ENCODE measurements around the gene FAM53C.
"Not testable (repeated sequence)": the region's sequence is repeated elsewhere in the genome, so short reads cannot be mapped to it uniquely, and the experiment has no call there.

FAM53C gene

DNA sequence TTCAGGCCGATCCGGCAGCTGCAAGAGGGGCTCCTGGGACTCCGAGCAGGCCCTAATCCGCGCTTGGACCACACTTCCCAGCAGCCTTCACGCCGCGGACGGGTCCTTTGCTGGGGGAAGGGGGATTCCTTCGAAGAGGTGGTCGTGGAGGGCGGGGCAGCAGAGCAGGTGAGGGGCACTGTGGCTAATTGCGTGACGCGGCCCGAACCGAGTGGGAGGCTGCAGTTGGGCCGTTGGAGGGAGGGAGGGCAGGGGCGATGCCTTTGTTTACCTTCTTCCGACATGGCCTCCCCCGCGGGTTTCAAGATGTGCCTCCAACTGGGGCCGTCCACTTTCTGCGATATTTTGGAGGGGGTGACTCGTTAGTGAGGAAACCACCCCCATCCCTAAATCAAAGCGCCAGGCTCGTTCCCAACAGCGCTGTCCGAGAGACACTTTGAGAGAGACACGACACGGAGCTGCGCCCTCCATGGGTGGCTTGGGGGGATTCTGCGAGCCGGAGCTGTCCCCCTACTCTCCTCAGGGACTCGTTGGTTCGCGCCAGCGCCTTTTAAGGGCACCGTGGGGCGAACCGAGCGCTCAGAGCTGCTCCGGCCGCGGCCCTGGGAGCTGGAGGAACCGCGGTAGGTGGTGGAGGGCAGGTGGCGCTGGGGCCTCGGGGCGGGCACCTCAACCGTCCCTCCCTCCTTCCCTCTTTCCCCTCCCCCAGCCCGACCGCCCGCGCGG is at the start of gene FAM53C:
TSS of gene FAM53C (plus strand) at position 582 of the 726 bp plus-strand sequence. CDS start 3,070 bp downstream, outside the sequence.
- Histone ChIP-seq H3K36me3 (ENCODE audit: control insufficient read depth, insufficient read depth, low read length) (peaks cover 26% of the 10 kb centered on the region), H3K4me1 (ENCODE audit: control insufficient read depth, insufficient read depth, low read length) (peaks cover 15% of the 10 kb centered on the region; the same call in 1 of the 2 replicates), H3K9me3 (ENCODE audit: control insufficient read depth, insufficient read depth, low read depth, low read length) (no peaks in the 10 kb centered on the region), H3K4me3 (ENCODE audit: low read depth, low read length) (peak within 1 kb of the TSS; percentile 73), H3K27me3 (ENCODE audit: control insufficient read depth, insufficient read depth, low read length) (no peaks in the 10 kb centered on the region), H3K9ac (ENCODE audit: low read length) (peak within 1 kb of the TSS; percentile 99), H3K27ac (ENCODE audit: low read depth, low read length) (peak within 1 kb of the TSS; percentile 100)

- H3K27me3 ChIP-seq (ENCODE audit: control insufficient read depth, insufficient read depth, low read length), result no peaks in the 10 kb centered on the region
- H3K27ac ChIP-seq (ENCODE audit: low read depth, low read length), result no peak overlapping the region
- H3K9ac ChIP-seq (ENCODE audit: low read length), result no peak overlapping the region
- no peaks in the 10 kb centered on the region for H3K4me1 ChIP-seq (ENCODE audit: control insufficient read depth, insufficient read depth, low read length)
- no peaks in the 10 kb centered on the region for H3K9me3 ChIP-seq (ENCODE audit: control insufficient read depth, insufficient read depth, low read depth, low read length)
- peaks cover 42% of the 10 kb centered on the region for H3K36me3 ChIP-seq (ENCODE audit: control insufficient read depth, insufficient read depth, low read length)
- no peak overlapping the region for H3K4me3 ChIP-seq (ENCODE audit: low read depth, low read length)
Observed at GRCh38 chr5:138289296-138289695, 48.8 kb upstream of the FAM53C start.

- Histone ChIP-seq H3K4me1 (ENCODE audit: control insufficient read depth, insufficient read depth, low read length) (no peaks in the 10 kb centered on the region), H3K27ac (ENCODE audit: low read depth, low read length) (no peak overlapping the region), H3K4me3 (ENCODE audit: low read depth, low read length) (no peak overlapping the region), H3K9me3 (ENCODE audit: control insufficient read depth, insufficient read depth, low read depth, low read length) (no peaks in the 10 kb centered on the region), H3K9ac (ENCODE audit: low read length) (no peak overlapping the region), H3K36me3 (ENCODE audit: control insufficient read depth, insufficient read depth, low read length) (peaks cover 14% of the 10 kb centered on the region; the same call in 1 of the 2 replicates), H3K27me3 (ENCODE audit: control insufficient read depth, insufficient read depth, low read length) (no peaks in the 10 kb centered on the region)
Observed at GRCh38 chr5:138303372-138303771, 34.7 kb upstream of the FAM53C start.

GRCh38 chr5:138305797-138306196 is 32.3 kb upstream of the FAM53C start:
- H3K27ac ChIP-seq (ENCODE audit: low read depth, low read length), result no peak overlapping the region
- no peaks in the 10 kb centered on the region for H3K27me3 ChIP-seq (ENCODE audit: control insufficient read depth, insufficient read depth, low read length)
- H3K4me3 ChIP-seq (ENCODE audit: low read depth, low read length), result no peak overlapping the region
- H3K9me3 ChIP-seq (ENCODE audit: control insufficient read depth, insufficient read depth, low read depth, low read length), result no peaks in the 10 kb centered on the region
- H3K9ac ChIP-seq (ENCODE audit: low read length), result no peak overlapping the region
- no peaks in the 10 kb centered on the region for H3K4me1 ChIP-seq (ENCODE audit: control insufficient read depth, insufficient read depth, low read length)
- peaks cover 9% of the 10 kb centered on the region; the same call in 1 of the 2 replicates for H3K36me3 ChIP-seq (ENCODE audit: control insufficient read depth, insufficient read depth, low read length)

- no peak overlapping the region for H3K27ac ChIP-seq (ENCODE audit: low read depth, low read length)
- peaks cover 44% of the 10 kb centered on the region for H3K36me3 ChIP-seq (ENCODE audit: control insufficient read depth, insufficient read depth, low read length)
- H3K4me3 ChIP-seq (ENCODE audit: low read depth, low read length), result no peak overlapping the region
- H3K9ac ChIP-seq (ENCODE audit: low read length), result no peak overlapping the region
- no peaks in the 10 kb centered on the region for H3K9me3 ChIP-seq (ENCODE audit: control insufficient read depth, insufficient read depth, low read depth, low read length)
- no peaks in the 10 kb centered on the region for H3K27me3 ChIP-seq (ENCODE audit: control insufficient read depth, insufficient read depth, low read length)
- H3K4me1 ChIP-seq (ENCODE audit: control insufficient read depth, insufficient read depth, low read length), result no peaks in the 10 kb centered on the region
Observed at GRCh38 chr5:138315751-138316278, 22.3 kb upstream of the FAM53C start.

GRCh38 chr5:138316355-138316754 is 21.7 kb upstream of the FAM53C start:
- no peaks in the 10 kb centered on the region for H3K9me3 ChIP-seq (ENCODE audit: control insufficient read depth, insufficient read depth, low read depth, low read length)
- H3K4me1 ChIP-seq (ENCODE audit: control insufficient read depth, insufficient read depth, low read length), result no peaks in the 10 kb centered on the region
- no peak overlapping the region for H3K27ac ChIP-seq (ENCODE audit: low read depth, low read length)
- no peak overlapping the region for H3K4me3 ChIP-seq (ENCODE audit: low read depth, low read length)
- no peak overlapping the region for H3K9ac ChIP-seq (ENCODE audit: low read length)
- no peaks in the 10 kb centered on the region for H3K27me3 ChIP-seq (ENCODE audit: control insufficient read depth, insufficient read depth, low read length)
- H3K36me3 ChIP-seq (ENCODE audit: control insufficient read depth, insufficient read depth, low read length), result peaks cover 44% of the 10 kb centered on the region

DNA sequence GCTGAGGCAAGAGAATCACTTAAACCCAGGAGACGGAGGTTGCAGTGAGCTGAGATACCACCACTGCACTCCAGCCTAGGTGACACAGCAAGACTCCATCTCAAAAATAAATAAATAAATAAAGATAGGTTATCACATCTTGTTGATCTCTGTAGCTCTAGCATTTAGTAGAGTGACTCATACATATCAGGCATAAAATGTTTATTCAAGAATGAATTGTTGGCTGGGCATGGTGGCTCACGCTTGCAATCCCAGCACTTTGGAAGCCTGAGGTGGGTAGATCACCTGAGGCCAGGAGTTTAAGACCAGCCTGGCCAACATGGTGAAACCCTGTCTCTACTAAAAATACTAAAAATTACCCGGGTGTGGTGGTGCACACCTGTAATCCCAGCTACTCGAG is 19.9 kb upstream of the FAM53C start:
- not testable (repeated sequence) for H3K27me3 ChIP-seq (ENCODE audit: control insufficient read depth, insufficient read depth, low read length); H3K27ac ChIP-seq (ENCODE audit: low read depth, low read length); H3K9me3 ChIP-seq (ENCODE audit: control insufficient read depth, insufficient read depth, low read depth, low read length); H3K9ac ChIP-seq (ENCODE audit: low read length); H3K4me1 ChIP-seq (ENCODE audit: control insufficient read depth, insufficient read depth, low read length); H3K4me3 ChIP-seq (ENCODE audit: low read depth, low read length)
- peaks cover 41% of the 10 kb centered on the region for H3K36me3 ChIP-seq (ENCODE audit: control insufficient read depth, insufficient read depth, low read length)

GRCh38 chr5:138330813-138331448 is 7.1 kb upstream of the FAM53C start:
- Histone ChIP-seq H3K4me3 (ENCODE audit: low read depth, low read length) (peak overlapping the region; percentile 72), H3K9me3 (ENCODE audit: control insufficient read depth, insufficient read depth, low read depth, low read length) (no peaks in the 10 kb centered on the region), H3K27ac (ENCODE audit: low read depth, low read length) (peak overlapping the region; percentile 47; the same call in 1 of the 2 replicates), H3K9ac (ENCODE audit: low read length) (peak overlapping the region; percentile 81), H3K36me3 (ENCODE audit: control insufficient read depth, insufficient read depth, low read length) (peaks cover 13% of the 10 kb centered on the region), H3K4me1 (ENCODE audit: control insufficient read depth, insufficient read depth, low read length) (no peaks in the 10 kb centered on the region), H3K27me3 (ENCODE audit: control insufficient read depth, insufficient read depth, low read length) (no peaks in the 10 kb centered on the region)

GRCh38 chr5:138331449-138332368 is 6.4 kb upstream of the FAM53C start, which contains the start of gene CDC25C:
Gene CDC25C (minus strand): TSS chr5:138331804. CDS start chr5:138331180, 624 bp downstream.
- H3K9ac ChIP-seq (ENCODE audit: low read length), result peak within 1 kb of the TSS; percentile 81
- peak within 1 kb of the TSS; percentile 72 for H3K4me3 ChIP-seq (ENCODE audit: low read depth, low read length)
- no peaks in the 10 kb centered on the region for H3K27me3 ChIP-seq (ENCODE audit: control insufficient read depth, insufficient read depth, low read length)
- no peaks in the 10 kb centered on the region for H3K9me3 ChIP-seq (ENCODE audit: control insufficient read depth, insufficient read depth, low read depth, low read length)
- peak within 1 kb of the TSS; percentile 47; the same call in 1 of the 2 replicates for H3K27ac ChIP-seq (ENCODE audit: low read depth, low read length)
- H3K36me3 ChIP-seq (ENCODE audit: control insufficient read depth, insufficient read depth, low read length), result peaks cover 12% of the 10 kb centered on the region
- H3K4me1 ChIP-seq (ENCODE audit: control insufficient read depth, insufficient read depth, low read length), result 0 out of 2 replicates have a peak, but pooled peaks cover under 1% of the 10 kb centered on the region

DNA sequence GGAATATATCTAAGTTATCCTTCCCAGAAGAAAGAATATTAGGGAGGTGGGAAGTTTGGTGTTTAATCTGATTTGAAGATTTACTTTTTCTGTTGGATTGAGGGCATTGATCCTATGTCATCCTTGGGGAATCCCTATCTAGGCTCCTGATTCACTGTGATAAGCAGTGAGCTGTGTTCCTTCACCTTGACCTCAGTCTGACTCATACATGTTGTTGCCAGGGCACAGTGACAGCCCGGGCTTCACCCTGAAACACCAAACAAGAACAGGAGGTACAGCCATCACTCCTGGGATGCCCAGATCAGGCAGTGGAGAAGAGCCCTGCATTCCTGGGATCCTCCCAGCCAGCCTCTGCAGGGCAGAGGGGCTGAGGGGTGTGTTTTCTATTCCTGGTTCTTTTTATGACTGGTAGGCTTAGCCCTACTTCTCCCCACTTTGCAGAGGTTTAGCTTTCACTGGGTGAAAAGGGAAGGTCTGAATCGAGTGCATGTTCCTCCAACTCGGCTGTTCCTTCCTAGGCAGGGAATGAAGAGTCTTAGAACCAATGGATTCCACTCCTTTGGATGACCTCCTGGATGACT is 3.1 kb upstream of the FAM53C start:
- Histone ChIP-seq H3K27ac (ENCODE audit: low read depth, low read length) (no peak overlapping the region), H3K4me1 (ENCODE audit: control insufficient read depth, insufficient read depth, low read length) (peaks cover 15% of the 10 kb centered on the region; the same call in 1 of the 2 replicates), H3K9me3 (ENCODE audit: control insufficient read depth, insufficient read depth, low read depth, low read length) (no peaks in the 10 kb centered on the region), H3K36me3 (ENCODE audit: control insufficient read depth, insufficient read depth, low read length) (peaks cover 2% of the 10 kb centered on the region; the same call in 1 of the 2 replicates), H3K9ac (ENCODE audit: low read length) (no peak overlapping the region), H3K4me3 (ENCODE audit: low read depth, low read length) (no peak overlapping the region), H3K27me3 (ENCODE audit: control insufficient read depth, insufficient read depth, low read length) (no peaks in the 10 kb centered on the region)

All from HUES6 (cell line).